HG02943 (cell line): ENCODE results near the gene TBC1D14.
"Not testable (repeated sequence)": the region's sequence is repeated elsewhere in the genome, so short reads cannot be mapped to it uniquely, and the experiment has no call there.

Source experiments
- ATAC-seq: cut with Tn5 transposase; IDR thresholded peaks from one replicate; pipeline ENCODE4 v1.9.1; 2021; ENCODE audit warnings: mild to moderate bottlenecking, low read depth, moderate library complexity; ENCODE audit not compliant: unreplicated experiment

TBC1D14 gene

DNA sequence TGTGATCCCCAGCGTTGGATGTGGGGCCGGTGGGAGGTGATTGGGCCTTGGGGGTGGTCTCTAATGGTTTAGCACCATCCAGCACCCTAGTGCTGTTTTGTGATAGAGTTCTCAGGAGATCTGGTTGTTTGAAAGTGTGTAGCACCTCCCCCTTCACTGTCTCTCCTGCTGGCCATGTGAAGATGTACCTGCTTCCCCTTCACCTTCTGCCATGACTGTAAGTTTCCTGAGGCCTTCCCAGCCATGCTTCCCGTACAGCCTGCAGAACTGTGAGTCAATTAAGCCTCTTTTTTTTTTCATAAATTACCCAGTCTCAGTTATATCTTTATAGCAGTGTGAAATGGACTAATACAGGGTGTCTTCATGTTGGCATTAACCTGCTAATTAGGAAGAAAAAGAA is 19.3 kb upstream of the TBC1D14 start:
- no peak for ATAC-seq

DNA sequence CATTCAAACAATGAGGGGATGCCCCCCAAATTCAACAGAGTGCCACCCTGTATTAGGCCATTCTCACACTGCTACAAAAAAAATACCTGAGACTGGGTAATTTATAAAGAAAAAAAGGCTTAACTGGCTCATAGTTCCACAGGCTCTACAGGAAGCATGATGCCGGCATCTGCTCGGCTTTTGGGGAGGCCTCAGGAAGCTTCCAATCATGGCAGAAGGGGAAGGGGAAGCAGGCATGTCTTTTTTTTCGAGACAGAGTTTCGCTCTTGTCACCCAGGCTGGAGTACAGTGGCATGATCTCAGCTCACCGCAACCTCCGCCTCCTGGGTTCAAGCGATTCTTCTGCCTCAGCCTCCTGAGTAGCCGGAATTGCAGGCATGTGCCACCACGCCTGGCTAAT is 18.7 kb upstream of the TBC1D14 start:
- ATAC-seq: not testable (repeated sequence)

DNA sequence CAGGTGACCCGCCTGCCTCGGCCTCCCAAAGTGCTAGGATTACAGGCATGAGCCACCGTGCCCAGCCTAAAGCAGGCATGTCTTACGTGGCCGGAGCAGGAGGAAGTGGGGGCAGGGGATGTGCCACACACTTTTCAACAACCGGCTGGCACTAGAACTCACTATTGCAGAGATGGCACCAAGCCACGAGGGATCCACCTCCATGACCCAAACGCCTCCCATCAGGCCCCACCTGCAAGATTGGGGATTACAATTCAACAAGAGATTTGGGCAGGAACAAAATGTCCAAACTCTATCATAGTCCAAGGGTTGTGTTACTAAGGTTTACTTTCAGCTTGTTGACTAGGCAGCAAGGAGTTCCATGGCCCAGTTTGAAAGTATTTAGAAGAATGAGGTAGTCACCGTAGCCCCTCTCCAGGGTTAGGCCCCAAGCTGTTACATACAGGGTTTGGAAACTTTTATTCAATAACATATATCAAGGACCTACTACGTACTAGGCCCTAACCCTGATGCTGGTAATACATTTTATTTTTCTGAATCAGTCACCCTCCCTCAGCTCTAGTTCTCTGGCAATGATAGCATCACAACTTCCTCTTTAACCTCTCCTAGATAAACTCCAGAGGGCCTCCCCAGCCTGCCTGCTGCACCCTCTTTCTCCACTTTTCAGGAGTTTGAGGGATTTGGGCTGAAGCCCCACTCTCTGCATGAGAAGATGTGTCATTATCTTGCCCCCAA is 18.0 kb upstream of the TBC1D14 start:
- ATAC-seq: no peak

DNA sequence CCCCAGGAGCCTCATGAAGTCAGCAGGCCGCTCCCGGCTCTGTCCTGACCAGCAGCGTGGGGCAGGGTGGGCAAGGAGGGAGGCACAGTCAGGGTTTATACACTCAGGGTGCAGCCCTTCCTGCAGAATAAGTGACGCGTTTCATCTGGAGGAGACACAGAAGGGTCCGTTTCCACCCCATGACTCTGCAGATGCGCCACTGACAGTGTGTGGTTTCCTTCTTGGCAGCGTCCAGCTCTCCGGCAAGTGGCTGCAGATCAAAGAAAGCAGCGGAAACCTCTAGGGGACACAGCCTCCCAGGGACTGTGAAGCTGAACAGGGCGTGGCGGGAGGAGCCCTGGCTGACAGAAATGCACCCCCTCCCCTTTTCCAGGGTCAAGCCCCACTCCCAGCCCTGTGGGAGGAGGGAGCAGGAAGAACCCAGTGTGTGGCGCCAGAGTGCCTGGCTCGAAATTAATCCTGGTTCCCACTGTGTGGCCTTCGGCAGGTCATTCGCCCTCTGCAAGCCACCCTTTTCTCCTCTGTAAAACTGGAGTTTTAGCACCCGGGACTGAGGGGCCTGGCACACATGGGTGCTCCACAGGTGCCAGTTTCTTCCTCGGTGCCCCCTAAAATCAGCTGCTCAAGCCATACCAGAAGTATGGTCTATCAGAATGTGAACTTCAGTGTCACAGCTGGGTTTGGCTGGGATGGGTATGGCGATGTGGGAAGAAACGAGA is 17.3 kb upstream of the TBC1D14 start:
- ATAC-seq: no peak

DNA sequence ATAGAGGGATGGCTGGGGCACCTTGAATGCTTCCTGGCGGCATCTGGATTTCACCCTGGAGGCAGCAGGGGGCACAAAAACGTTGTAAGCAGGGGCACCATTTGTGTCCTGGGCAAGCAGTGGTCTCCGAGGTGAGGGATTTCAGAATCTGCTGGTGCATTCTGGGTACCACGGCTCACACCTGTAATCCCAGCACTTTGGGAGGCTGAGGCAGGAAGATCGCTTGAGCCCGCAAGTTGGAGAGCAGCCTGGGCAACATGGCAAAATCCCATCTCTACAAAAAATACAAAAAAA is 16.8 kb upstream of the TBC1D14 start:
- no peak for ATAC-seq

DNA sequence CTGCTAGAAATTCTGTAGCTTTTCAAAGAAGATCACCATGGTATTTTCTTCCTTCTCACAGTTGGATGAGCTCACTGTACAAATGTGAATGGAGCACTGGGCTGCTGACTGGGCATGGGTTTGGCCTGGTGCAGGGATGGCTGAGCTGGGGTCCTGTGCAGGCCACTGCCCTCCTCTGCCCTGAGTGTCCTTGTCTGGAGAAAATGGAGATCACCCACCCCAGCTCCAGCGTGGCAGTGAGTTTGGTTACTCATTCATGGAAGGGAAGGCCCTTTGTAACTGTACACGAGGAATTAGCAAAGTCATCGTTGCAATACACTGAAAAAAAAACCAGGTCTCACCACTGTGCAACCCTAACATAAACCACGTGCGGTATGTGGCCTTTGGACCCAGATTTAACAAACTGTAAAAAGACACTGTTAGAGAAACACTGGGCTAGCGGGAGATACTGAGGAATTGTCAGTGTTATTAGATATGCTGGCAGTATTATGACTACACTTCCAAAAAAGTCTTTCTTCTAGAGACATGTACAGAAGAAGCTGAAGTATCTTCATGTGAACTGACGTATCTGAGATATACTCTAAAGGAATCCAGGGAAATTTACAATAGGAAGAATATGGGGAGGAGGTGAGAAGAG is 16.1 kb upstream of the TBC1D14 start:
- ATAC-seq: no peak

DNA sequence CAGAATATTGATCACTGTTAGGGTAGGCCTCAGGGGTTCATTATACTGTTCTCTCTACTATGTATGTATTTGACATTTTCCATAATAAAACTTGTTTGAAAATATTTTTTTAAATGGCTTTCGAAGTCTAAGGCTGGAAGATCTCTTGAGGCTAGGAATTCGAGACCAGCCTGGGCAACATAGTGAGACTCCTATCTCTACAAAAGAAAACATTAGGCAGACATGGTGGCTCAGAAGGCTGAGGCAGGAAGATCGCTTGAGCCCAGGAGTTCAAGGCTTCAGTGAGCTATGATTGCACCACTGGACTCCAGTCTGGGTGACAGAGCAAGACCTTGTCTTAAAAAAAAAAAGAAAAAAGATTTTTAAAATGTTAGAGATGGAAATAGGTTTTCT is 15.5 kb upstream of the TBC1D14 start:
- ATAC-seq: no peak

DNA sequence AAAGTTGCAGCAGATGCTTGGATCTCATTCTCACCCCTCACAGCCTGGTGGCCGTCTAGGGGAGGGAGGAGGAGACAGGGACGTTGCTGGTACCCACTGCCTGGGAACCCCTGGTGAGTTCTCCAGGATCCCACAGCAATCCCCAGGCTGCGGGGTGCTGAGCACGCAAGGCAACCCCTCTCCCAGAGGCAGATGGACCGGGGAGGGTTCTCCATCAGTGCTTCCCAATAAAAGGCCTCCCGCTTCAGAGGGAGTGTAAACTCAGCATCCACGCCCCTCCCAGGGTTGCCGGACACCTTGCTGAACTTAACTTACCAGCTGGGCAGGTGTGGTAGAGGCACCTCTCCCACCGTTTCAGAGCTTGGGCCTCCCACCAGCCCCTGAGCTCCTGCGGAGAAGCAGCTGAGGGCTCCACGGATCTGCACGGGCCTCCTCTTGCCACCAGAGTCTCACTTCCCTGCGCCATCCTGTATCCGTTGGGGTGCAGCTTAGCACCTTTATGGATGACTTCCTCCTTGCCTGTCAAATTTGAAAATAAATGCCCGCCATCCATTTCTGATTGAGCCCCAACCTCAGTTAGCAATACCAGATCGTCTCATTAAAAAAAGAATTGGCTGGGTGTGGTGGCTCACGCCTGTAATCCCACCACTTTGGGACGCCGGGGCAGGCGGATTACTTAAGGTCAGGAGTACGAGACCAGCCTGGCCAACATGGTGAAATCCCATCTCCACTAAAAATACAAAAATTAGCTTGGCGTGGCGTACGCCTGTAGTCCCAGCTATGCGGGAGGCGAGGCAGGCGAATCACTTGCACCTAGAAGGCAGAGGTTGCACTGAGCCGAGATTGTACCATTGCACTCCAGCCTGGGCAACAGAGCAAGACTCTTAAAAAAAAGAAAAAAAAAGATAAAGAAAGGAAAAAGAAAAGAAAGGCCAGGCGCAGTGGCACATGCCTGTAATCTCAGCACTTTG is 14.8 kb upstream of the TBC1D14 start:
- no peak for ATAC-seq

DNA sequence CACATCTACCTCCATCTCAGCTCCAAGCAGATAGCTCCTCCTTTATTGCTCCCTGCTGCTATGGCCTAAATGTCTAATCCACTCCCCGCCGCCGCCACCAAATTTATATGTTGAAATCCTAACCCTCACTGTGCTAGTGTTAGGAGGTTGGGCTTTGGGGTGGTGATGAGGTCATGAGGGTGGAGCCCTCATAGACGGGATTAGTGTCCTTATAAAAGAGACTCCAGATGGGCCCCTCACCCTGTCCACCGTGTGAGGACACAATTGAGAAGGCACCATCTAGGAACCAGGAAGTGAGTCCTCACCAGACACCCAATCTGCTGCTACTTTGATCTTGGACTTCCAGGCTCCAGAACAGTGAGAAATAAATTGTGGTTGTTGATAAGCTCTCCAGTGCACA is 13.6 kb upstream of the TBC1D14 start:
- no peak for ATAC-seq

DNA sequence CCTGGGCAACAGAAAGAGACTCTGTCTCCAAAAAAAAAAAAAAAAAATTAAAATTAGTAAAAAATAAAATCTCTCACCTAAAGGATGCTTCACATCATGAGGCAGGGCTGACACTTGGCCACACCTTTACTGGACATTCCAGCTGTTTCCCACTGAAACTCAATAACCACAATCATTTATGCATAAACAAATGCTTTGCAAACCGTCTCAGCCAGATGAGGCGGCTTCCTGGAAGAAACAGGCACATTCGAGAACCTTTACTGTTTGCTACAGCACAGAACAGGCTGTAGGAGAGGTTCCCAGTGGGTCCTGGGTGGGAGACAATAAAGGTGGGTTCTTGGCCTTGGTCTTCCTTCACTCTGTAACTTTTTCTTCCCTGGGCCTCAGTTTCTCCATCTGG is 10.9 kb upstream of the TBC1D14 start:
- no peak for ATAC-seq

DNA sequence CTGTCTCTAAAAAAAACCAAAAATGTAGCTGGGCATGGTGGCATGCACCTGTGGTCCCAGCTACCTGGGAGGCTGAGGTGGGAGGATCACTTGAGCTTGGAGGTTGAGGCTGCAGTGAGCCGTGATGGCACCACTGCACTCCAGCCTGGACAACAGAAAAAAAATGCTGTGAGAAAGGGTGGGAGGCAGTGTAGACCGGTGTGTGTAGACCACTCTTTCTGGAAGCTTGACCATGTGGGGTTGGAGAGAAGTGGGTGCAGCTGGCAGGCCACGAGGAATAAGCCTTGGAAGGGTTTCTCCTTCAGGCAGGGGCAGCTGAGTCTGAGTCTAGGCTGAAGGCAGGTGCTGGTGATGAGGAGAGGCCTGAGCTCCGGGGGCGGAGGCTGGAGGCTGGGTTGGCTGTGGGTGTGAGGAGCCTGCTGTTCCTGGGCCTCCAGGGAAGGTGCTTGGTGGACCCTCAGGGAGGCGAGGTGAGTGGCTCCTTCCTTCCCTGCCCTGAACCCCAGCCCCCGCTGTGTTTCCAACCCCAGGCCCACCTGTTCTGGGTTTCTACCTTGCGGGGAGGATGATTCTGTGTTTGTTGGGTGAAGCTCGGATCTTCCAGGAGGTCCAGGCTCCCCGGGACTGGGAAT is 9.3 kb upstream of the TBC1D14 start:
- ATAC-seq: no peak

DNA sequence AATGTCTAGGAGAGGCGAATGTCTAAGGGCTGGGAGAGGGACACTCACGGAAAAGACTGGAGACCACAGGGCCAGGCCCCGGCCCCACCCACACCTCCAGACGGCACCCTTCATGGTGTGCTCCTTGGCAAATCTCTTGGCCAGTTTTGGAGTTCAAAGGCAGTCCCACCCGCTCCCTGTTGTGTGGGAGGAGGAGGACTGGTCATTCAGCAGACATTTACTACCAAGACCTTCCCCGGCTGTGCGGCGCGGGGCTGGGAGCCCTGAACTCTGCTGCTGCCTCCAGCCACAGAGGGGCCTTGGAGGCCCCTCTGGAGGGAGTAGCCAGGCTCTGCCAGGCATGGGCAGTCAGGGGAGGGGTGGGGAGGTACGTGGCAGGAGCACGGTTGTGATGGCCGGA is 8.7 kb upstream of the TBC1D14 start:
- ATAC-seq: no peak

DNA sequence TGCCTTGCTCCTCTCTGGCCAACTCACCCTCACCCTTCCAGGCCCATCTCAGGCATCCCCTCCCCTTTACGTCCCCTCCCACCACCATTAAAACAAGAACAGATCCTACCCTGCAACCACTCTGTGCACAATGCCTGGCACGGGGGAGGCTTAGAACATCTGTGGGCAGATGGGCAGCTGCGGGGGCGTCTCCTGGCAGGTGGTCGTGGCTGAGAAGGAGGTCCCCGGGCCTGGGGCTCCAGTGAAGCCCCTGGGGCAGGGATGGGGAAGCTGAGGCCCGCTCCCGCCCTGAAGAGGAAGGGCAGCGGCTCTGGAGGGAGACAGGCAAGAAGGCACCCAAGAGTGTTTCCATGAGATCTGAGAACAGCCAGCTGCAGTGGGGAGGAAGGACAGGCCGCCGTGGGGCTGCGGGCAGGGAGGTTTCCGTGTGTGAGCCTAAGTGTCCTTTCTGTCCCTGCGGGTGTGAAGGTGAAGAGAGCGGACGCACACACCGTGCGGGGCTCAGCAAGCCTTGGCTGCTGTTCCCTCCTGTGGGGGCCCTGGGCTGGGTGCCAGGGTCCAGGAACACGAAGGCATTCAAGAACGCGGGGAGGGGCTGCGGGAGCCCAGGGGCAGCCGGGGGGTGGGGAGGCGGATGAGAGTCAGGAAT is 7.8 kb upstream of the TBC1D14 start:
- ATAC-seq: no peak

DNA sequence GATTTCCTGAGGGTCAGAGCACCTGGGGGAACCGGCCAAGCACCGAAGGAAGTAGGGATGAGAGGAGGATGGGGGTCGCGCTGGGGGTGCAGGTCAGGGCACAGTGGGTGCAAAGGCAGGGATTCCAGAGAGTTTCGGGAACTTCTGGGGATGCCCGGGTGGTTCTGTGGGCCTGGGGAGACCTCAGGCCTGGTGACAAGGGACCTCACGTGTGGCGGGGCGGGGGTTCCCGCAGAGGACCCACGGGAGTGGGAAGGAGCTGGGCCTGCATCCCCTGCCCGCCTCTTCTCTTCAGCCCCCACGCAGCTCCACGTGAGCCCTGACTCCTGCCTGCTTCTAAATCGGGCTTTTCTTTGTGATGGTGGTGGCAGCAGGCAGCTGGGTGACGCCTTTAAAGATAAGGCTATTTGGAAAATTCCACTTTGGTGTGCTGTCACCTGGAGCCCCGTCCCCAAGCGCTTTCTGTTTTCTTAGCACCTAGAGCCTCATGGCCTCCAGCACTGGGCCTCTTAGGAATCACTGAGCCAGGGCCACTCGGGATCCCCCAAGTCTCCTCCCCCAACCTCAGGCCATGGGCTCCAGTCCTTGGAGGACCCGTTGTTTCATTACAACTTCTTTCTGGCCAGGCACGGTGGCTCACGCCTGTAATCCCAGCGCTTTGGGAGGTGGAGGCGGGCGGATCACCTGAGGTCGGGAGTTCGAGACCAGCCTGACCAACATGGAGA is 7.1 kb upstream of the TBC1D14 start:
- ATAC-seq: no peak

DNA sequence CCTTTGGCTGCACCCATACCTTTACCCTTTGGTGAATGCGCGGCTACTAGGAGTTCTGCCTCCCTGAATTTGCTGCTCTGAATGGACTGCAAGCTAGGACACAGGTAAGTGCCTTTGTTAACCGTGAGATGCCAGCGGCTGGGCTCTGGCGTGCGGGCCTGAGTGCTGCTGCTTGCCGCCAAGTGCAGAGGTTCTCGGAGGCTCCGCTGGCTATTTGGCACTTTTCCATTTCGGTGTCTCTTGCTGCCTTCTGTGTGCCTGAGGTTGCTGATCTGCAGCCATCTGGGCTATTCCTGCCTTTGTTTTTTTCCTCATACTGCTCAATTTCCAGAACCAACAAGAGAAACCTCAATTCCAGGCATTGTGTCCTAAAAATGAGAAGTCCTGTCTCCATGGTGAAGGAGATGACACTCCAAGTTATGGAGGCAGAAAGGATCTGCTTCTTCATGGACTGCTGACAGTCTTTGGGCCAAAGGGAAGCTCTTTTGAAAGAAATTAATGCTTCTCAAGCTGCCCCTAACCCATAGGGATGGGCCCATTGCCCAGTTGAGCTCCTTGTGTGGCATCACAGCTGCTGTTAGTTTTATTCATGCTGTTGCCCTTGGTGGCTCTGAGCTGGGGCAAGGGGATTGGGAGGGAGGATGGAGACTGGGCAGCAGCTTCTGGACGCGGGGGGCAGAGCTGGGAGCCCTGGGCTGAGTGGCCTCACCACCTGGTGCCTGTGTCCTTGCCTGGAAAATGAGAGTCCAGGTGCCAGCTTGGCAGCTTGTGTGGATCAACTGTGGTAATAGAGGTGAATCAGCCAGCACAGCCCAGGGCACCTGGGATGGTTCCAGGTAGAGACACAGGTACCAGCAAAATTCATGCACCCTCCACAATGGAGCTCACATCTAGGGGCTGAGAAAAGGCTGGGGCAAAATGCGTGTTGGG is 3.8 kb upstream of the TBC1D14 start:
- no peak for ATAC-seq

DNA sequence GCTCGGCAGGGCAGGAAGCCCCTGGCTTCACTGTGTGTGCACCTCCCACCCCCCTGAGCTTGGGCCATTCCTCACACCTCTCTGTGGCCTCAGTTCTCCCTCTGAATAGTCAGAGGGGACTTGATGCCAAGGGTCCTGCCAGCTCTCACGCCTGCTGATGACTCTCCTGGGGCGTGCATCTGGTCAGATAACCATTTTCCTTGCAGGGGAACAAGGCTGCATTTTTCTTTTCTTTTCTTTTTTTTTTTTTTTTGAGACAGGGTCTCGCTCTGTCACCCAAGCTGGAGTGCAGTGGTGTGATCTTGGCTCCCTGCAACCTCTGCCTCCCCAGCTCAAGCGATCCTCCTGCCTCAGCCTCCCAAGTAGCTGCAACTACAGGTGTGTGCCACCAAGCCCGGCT is 3.1 kb upstream of the TBC1D14 start:
- not testable (repeated sequence) for ATAC-seq

DNA sequence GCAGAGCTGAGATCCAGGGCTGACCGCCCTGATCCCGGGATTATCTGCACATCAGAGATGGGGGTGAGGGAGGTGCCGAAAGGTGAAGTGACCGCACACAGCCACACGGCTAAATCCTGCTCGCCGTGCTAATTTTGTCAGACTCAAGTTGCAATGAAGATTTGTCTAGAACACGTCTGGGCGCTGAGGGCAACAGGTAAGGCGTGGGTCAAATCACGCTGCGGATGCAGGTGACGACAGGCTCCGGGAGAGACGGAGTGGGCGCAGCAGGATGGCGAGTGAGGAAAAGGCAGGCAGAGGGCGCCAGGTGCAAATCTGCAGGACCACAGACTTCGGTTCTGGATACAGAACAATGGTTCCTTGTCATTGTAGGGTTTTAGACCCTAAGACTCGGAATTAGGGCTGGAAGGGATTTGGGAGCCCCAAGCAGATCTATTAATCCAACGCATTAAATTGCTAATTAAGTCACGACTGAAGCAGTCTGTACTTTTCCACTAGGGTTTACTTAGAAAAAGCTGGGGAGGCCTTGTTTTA is 1.9 kb upstream of the TBC1D14 start:
- ATAC-seq: no peak
